ENCODE measurements around the gene ADSS1.

- TF ChIP-seq CTCF (IDR thresholded peaks at IDR 0.05 in 8 of 11, conservative IDR thresholded peaks at IDR 0.05 in 3 of 11) (no peak), POLR2A (IDR thresholded peaks at IDR 0.05) (no peak)
Measured at GRCh38 chr14:104721505-104722431, 2.3 kb upstream of the ADSS1 start.
